Hepatocyte (in vitro differentiated cells): ENCODE measurements around the gene TPRN. TPM values are rescaled to one million over a fixed set of nuclear protein-coding genes. Genes with fewer than 3 reads are reported as not detected.

Experiments
- DNase-seq: peaks from one replicate; pipeline ENCODE4 v3.0.0-alpha.2; 2016; ENCODE audit warnings: low spot score
- H2AFZ ChIP-seq: fragments of 200-600 bp; sonication (generic); 2 replicates; pipeline ENCODE4 v1.6.0; 2016; ENCODE audit warnings: antibody characterized with exemption, mild to moderate bottlenecking
- H3K27ac ChIP-seq: fragments of 200-600 bp; sonication (generic); 2 replicates; pipeline ENCODE4 v1.5.1; 2016; ENCODE audit warnings: mild to moderate bottlenecking
- H3K27me3 ChIP-seq: fragments of 200-600 bp; sonication (generic); 2 replicates; pipeline ENCODE4 v1.6.1; 2016
- H3K36me3 ChIP-seq: fragments of 200-600 bp; sonication (generic); replicated peaks from 2 replicates; pipeline ENCODE4 v1.5.1; 2016; ENCODE audit warnings: low read depth; ENCODE audit not compliant: insufficient read depth
- H3K4me1 ChIP-seq: fragments of 200-600 bp; sonication (generic); 2 replicates; pipeline ENCODE4 v1.5.1; 2016; ENCODE audit warnings: mild to moderate bottlenecking, moderate library complexity; ENCODE audit not compliant: insufficient read depth
- H3K4me2 ChIP-seq: fragments of 200-600 bp; sonication (generic); 2 replicates; pipeline ENCODE4 v1.6.0; 2016
- H3K4me3 ChIP-seq: fragments of 200-600 bp; sonication (generic); 2 replicates; pipeline ENCODE4 v1.5.1; 2016; ENCODE audit warnings: mild to moderate bottlenecking
- H3K79me2 ChIP-seq: fragments of 200-600 bp; sonication (generic); 2 replicates; pipeline ENCODE4 v1.6.0; 2017; ENCODE audit warnings: mild to moderate bottlenecking
- H3K9me2 ChIP-seq: fragments of 200-600 bp; sonication (generic); replicated peaks from 2 replicates; pipeline ENCODE4 v1.6.0; 2017; ENCODE audit warnings: mild to moderate bottlenecking; ENCODE audit not compliant: insufficient read depth
- H3K9me3 ChIP-seq: fragments of 200-600 bp; sonication (generic); 2 replicates; pipeline ENCODE4 v1.5.1; 2016; ENCODE audit warnings: low read depth, mild to moderate bottlenecking
- H4K20me1 ChIP-seq: fragments of 200-600 bp; sonication (generic); 2 replicates; pipeline ENCODE4 v1.6.0; 2016; ENCODE audit warnings: mild to moderate bottlenecking; ENCODE audit not compliant: insufficient read depth, poor library complexity, severe bottlenecking
- EZH2 ChIP-seq: fragments of 200-600 bp; sonication (generic); IDR thresholded peaks from 2 replicates; pipeline ENCODE4 v1.6.1; 2016; ENCODE audit warnings: antibody characterized with exemption, mild to moderate bottlenecking, borderline replicate concordance
- EZH2phosphoT487 ChIP-seq: fragments of 200-600 bp; sonication (generic); IDR thresholded peaks from one replicate; pipeline ENCODE4 v1.6.1; 2018; ENCODE audit warnings: antibody characterized with exemption, mild to moderate bottlenecking, low read depth, moderate library complexity; ENCODE audit not compliant: unreplicated experiment, severe bottlenecking
- WGBS: methylation state at CpG from one replicate; pipeline ENCODE4 v1.1.6; 2016; ENCODE audit warnings: low lambda C conversion rate; ENCODE audit errors: missing lambda C conversion rate; 5-methylcytosine and 5-hydroxymethylcytosine counted together
- polyA plus RNA-seq: library from polyadenylated mRNA; unstranded; fragments of >200 nt; fragmentation: Nextera tagmentation; extraction: Ambion mirVana; gene quantifications from 2 replicates; pipeline ENCODE4 v1.2.1, GENCODE V29; 2016
- total RNA-seq: library from RNA; depleted of rRNA; stranded (reverse); fragments of >200 nt; gene quantifications from 2 replicates; pipeline ENCODE4 v1.2.3, GENCODE V29; 2014
- TF ChIP-seq, protein P1 (sequence below): fragments of 200-600 bp; sonication (generic); IDR thresholded peaks from 2 replicates; pipeline ENCODE4 v1.5.1; 2016; ENCODE audit warnings: antibody characterized with exemption, mild to moderate bottlenecking; ENCODE audit not compliant: poor library complexity

The TPRN gene
- total and polyA plus RNA-seq, 2 experiments from 2014 or later = 34.4 to 104 TPM

DNA sequence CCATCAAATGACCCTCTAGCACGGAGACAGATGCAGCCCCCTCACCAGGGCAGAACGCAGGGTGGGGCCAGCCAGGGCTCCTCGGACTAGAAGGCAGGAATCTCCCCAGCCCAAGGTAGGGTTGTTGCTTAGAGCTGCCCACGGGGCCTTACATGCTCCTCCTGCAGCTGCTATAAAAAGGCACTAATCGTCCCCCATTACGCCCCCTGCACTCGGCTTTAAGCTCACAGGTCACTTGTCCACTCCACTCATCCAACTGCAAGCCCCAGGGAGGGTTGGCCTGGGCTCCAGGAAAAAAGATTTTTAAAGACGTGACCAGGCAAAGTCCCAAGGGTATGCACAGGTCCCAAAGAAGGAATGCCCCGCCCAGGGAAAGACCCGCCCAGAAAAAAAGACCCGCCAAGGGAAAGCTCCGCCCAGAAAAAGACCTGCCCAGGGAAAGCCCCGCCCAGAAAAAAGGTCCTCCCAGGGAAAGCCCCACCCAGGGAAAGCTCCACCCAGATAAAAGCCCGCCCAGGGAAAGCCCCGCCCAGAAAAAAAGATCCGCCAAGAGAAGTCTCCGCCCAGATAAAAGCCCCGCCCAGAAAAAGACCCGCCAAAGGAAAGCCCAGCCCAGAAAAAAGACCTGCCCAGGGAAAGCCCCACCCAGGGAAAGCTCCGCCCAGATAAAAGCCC is 50.5 kb downstream of the TPRN start:
- DNase-seq = no peak
- H3K4me3 ChIP-seq = no peak overlapping the region
- no peaks in the 10 kb centered on the region for H3K9me3 ChIP-seq
- WGBS = 78% methylated on average over 18 of the region's 20 CpGs
- H3K27me3 ChIP-seq = peaks cover 4% of the 10 kb centered on the region
- no peaks in the 10 kb centered on the region for H3K4me1 ChIP-seq
- no peaks in the 10 kb centered on the region for H3K36me3 ChIP-seq
- H3K9me2 ChIP-seq = no peaks in the 10 kb centered on the region
- no peak overlapping the region for H2AFZ ChIP-seq
- no peak overlapping the region for H3K27ac ChIP-seq
- TF ChIP-seq, protein P1, sequence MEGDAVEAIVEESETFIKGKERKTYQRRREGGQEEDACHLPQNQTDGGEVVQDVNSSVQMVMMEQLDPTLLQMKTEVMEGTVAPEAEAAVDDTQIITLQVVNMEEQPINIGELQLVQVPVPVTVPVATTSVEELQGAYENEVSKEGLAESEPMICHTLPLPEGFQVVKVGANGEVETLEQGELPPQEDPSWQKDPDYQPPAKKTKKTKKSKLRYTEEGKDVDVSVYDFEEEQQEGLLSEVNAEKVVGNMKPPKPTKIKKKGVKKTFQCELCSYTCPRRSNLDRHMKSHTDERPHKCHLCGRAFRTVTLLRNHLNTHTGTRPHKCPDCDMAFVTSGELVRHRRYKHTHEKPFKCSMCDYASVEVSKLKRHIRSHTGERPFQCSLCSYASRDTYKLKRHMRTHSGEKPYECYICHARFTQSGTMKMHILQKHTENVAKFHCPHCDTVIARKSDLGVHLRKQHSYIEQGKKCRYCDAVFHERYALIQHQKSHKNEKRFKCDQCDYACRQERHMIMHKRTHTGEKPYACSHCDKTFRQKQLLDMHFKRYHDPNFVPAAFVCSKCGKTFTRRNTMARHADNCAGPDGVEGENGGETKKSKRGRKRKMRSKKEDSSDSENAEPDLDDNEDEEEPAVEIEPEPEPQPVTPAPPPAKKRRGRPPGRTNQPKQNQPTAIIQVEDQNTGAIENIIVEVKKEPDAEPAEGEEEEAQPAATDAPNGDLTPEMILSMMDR = no peak
- TF ChIP-seq EZH2 (no peak), EZH2phosphoT487 (no peak)
- no peaks in the 10 kb centered on the region for H3K79me2 ChIP-seq
- no peak overlapping the region for H3K4me2 ChIP-seq
- H4K20me1 ChIP-seq = no peaks in the 10 kb centered on the region

DNA sequence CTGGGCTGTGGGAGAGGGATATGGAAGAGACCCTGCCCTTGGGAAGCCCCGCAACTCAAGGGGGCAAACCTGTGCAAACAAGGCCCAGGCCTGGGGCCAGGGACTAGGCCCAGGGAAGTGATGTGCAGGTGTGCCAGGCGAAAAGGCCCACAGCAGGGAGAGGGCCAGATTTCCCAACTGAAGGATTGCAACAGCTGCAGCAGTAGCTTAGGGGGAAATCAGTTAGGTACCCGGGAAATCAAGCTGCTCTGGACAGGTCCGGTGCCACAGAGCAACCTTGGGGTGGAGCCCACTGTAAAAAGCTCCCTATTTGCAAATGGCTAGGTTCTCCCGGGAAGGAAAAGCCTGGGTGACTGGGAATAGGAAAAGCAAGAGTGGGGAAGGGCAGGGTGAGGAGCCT is 51.2 kb downstream of the TPRN start:
- Histone ChIP-seq H4K20me1 (no peaks in the 10 kb centered on the region), H3K9me2 (no peaks in the 10 kb centered on the region), H3K4me1 (no peaks in the 10 kb centered on the region), H3K9me3 (no peaks in the 10 kb centered on the region), H3K27ac (no peak overlapping the region), H3K79me2 (no peaks in the 10 kb centered on the region), H3K27me3 (peaks cover 4% of the 10 kb centered on the region), H3K4me2 (no peak overlapping the region), H3K4me3 (no peak overlapping the region), H3K36me3 (no peaks in the 10 kb centered on the region), H2AFZ (no peak overlapping the region)
- no peak for TF ChIP-seq EZH2
- TF ChIP-seq, protein P1 = no peak
- TF ChIP-seq EZH2phosphoT487 = no peak
- WGBS = 77% methylated on average over 5 of the region's 5 CpGs
- DNase-seq = no peak

DNA sequence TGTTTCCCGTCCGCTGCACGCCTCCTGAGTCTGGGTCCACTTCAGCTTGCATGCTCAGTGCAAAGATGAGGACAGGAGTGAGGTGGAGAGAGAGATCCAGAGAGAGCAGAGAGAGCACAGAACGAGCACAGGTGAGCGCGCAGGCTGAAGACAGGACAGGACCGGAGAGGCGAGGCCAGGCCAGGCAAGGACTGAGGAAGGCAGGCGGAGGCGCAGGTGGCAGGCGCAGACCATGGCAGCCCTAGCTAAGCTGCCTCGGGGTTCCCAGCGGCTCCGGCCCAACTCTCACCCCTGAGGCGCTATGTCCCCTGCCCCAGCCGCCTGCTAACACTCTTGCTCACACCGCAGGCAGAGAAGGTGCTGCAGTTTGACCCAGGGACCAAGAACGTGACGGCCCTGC is 51.9 kb downstream of the TPRN start:
- WGBS = 89% methylated on average over 19 of the region's 19 CpGs

More for the DNA sequence above, 51.9 kb downstream of the TPRN start:
- no peak overlapping the region for H3K4me2 ChIP-seq
- DNase-seq = no peak
- H3K79me2 ChIP-seq = no peaks in the 10 kb centered on the region
- no peaks in the 10 kb centered on the region for H4K20me1 ChIP-seq
- TF ChIP-seq, protein P1 = no peak
- TF ChIP-seq EZH2phosphoT487 (no peak), EZH2 (no peak)
- H3K36me3 ChIP-seq = no peaks in the 10 kb centered on the region
- no peak overlapping the region for H2AFZ ChIP-seq
- no peaks in the 10 kb centered on the region for H3K9me2 ChIP-seq
- peaks cover 4% of the 10 kb centered on the region for H3K27me3 ChIP-seq
- H3K9me3 ChIP-seq = no peaks in the 10 kb centered on the region
- no peak overlapping the region for H3K27ac ChIP-seq
- no peaks in the 10 kb centered on the region for H3K4me1 ChIP-seq
- no peak overlapping the region for H3K4me3 ChIP-seq
